ENCODE data around the gene SLC6A18. TPM values are rescaled to one million over a fixed set of nuclear protein-coding genes. Genes with fewer than 3 reads are reported as not detected.

SLC6A18 gene
- total RNA-seq, 4 donors from 2014 or later: not detected

DNA sequence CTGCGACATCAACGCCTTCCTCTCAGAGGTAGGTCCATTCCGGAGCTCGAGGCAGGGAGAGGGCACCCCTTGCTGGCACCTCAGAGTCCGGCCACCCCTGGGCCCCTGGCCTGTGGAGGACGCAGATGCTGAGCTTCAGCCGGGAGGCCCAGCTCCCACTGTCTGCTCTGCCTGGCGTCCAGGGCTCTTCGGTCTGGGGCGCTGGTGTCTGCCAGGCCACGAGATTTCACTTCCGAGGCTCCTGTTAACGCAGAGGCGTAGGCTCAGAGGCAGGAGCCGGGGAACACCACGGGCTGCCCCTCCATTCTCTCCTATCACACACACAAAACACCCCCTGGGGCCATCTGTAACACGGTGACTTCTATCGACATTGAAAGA is 8.3 kb upstream of the SLC6A18 start:
- DNase-seq: no peak
- TF ChIP-seq, protein P1, sequence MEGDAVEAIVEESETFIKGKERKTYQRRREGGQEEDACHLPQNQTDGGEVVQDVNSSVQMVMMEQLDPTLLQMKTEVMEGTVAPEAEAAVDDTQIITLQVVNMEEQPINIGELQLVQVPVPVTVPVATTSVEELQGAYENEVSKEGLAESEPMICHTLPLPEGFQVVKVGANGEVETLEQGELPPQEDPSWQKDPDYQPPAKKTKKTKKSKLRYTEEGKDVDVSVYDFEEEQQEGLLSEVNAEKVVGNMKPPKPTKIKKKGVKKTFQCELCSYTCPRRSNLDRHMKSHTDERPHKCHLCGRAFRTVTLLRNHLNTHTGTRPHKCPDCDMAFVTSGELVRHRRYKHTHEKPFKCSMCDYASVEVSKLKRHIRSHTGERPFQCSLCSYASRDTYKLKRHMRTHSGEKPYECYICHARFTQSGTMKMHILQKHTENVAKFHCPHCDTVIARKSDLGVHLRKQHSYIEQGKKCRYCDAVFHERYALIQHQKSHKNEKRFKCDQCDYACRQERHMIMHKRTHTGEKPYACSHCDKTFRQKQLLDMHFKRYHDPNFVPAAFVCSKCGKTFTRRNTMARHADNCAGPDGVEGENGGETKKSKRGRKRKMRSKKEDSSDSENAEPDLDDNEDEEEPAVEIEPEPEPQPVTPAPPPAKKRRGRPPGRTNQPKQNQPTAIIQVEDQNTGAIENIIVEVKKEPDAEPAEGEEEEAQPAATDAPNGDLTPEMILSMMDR (IDR thresholded peaks at IDR 0.05): no peak
- no peak for TF ChIP-seq POLR2A (IDR thresholded peaks at IDR 0.05)
- no peaks in the 10 kb centered on the region for H3K36me3 ChIP-seq
- H3K4me3 ChIP-seq: no peak overlapping the region
- peaks cover 0 to 3% (median 0%) of the 10 kb centered on the region in 3 donors for H3K9me3 ChIP-seq
- WGBS, 2 donors: 51 to 81% methylated on average over 3 to 8 of the region's 18 CpGs
- no peak overlapping the region for H3K27ac ChIP-seq
- H3K27me3 ChIP-seq: peaks cover 0 to 43% (median 0%) of the 10 kb centered on the region in 4 donors
- intact Hi-C loops (cut with DNase I): no loop called here
- no peaks in the 10 kb centered on the region for H3K4me1 ChIP-seq

DNA sequence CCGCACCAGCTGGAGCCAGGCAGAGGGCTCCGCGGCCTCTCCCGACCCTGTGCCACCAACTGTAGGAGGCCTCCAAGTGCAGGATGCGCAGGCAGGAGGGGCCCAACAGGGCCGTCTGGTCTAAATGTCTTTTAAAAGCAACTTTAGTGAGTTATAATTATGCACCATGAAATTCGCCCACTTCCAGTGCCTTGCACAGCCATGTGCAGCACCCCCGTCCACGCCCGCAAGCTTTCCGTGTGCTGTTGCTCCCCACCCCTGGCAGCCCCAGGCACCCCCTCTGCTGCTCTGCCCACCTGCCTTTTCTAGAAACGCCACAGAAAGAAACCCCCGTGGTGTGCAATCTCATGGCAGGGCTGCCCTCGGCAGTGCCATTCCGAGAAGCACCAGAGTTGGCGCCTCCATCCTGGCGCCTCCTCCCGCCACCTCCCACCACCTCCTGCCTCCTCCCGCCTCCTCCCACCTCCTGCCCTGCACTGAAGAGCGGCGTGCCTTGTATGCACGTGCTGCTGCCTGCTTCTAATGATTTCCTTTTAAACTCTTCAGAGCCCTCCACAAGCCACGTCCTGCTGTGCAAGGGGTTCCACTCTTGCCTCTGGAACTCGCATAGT is 7.5 kb upstream of the SLC6A18 start:
- TF ChIP-seq, protein P1 (IDR thresholded peaks at IDR 0.05): no peak
- no peak for TF ChIP-seq POLR2A (IDR thresholded peaks at IDR 0.05)
- Histone ChIP-seq H3K4me3 (no peak overlapping the region), H3K9me3 (peaks cover 0 to 3% (median 0%) of the 10 kb centered on the region in 3 donors), H3K36me3 (no peaks in the 10 kb centered on the region), H3K27me3 (peaks cover 0 to 43% (median 0%) of the 10 kb centered on the region in 4 donors), H3K27ac (no peak overlapping the region), H3K4me1 (no peaks in the 10 kb centered on the region)
- DNase-seq: no peak
- WGBS, 2 donors: 43 to 70% methylated on average over 6 to 18 of the region's 24 CpGs
- intact Hi-C loops (cut with DNase I): no loop called here

DNA sequence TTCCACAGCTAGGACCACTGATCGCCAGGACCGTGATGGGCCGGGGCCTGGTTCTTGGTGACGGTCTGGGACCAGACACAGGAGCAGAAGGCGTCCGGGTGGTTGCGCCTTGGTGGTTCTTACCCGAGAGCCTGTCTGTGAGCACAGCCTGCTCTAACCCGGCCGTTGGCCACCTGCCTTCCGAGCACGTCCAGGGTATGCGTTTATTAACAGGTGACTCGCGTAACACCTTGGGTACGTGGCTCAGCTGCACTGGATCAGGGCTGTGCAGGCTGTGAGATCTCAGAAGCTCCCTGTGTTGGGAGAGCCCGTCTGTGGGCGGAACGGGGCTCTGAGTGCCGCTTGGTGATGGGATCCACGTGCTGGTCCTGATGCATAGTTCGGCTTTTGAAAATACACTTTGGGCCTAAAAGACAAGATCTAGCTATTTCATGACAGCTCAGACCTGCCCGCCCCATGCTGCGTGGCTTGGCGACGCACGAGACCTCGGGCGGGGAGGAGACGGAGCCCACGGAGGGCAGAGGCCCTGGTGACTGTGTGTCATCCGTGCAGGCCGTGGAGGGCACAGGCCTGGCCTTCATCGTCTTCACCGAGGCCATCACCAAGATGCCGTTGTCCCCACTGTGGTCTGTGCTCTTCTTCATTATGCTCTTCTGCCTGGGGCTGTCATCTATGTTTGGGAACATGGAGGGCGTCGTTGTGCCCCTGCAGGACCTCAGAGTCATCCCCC is 6.7 kb upstream of the SLC6A18 start:
- peaks cover 0 to 43% (median 0%) of the 10 kb centered on the region in 4 donors for H3K27me3 ChIP-seq
- no peak for DNase-seq
- H3K9me3 ChIP-seq: peaks cover 0 to 3% (median 0%) of the 10 kb centered on the region in 3 donors
- H3K4me1 ChIP-seq: no peaks in the 10 kb centered on the region
- WGBS, 2 donors: 73 to 89% methylated on average over 7 to 23 of the region's 38 CpGs
- no peaks in the 10 kb centered on the region for H3K36me3 ChIP-seq
- no peak overlapping the region for H3K4me3 ChIP-seq
- intact Hi-C loops (cut with DNase I): no loop called here
- TF ChIP-seq POLR2A (IDR thresholded peaks at IDR 0.05): no peak
- TF ChIP-seq, protein P1 (IDR thresholded peaks at IDR 0.05): no peak
- H3K27ac ChIP-seq: no peak overlapping the region

DNA sequence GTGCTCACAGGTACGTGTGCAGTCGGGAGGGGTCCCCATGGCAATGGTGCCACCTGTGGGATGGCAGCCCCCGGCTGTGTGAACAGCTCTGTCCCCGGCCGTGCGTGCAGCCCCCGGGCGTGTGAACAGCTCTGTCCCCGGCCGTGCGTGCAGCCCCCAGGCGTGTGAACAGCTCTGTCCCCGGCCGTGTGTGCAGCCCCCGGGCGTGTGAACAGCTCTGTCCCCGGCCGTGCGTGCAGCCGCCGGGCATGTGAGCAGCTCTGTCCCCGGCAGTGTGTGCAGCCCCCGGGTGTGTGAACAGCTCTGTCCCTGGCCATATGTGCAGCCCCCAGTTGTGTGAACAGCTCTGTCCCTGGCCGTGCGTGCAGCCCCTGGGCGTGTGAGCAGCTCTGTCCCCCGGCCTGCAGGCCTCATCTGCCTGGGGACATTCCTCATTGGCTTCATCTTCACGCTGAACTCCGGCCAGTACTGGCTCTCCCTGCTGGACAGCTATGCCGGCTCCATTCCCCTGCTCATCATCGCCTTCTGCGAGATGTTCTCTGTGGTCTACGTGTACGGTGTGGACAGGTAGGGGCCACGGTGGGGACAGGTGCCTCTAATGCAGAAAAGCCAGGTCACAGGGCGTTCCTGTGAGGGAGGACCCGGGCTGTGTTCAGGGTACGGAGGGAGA is 5.9 kb upstream of the SLC6A18 start:
- TF ChIP-seq, protein P1 (IDR thresholded peaks at IDR 0.05): no peak
- no peak for TF ChIP-seq POLR2A (IDR thresholded peaks at IDR 0.05)
- Histone ChIP-seq H3K4me3 (no peak overlapping the region), H3K27ac (no peak overlapping the region), H3K9me3 (peaks cover 0 to 3% (median 0%) of the 10 kb centered on the region in 3 donors), H3K27me3 (peaks cover 0 to 44% (median 0%) of the 10 kb centered on the region in 4 donors), H3K4me1 (no peaks in the 10 kb centered on the region), H3K36me3 (no peaks in the 10 kb centered on the region)
- 80% methylated on average over 2 of the region's 38 CpGs; no CpG with 5 or more reads in 1 of the 2 donors for WGBS, 2 donors
- intact Hi-C loops (cut with DNase I): no loop called here
- no peak for DNase-seq

DNA sequence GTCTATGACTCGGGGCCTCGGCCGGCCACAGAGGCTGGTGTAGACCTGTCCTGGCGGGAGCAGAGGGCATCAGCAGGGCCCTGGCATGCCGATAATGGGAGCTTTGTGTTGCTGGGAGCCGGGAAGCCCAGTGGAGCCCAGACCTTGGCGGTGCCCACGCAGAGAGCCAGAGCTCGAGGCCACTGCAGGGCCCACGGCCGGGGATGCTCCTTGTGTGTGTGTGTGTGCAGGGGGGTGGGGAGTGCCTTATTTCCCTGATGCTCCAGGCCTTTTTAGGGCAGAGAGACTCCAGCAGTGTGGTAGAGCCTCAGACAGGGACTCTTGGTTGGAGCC is 5.4 kb upstream of the SLC6A18 start:
- Histone ChIP-seq H3K4me3 (no peak overlapping the region), H3K27me3 (peaks cover 0 to 49% (median 0%) of the 10 kb centered on the region in 4 donors), H3K9me3 (peaks cover 0 to 3% (median 0%) of the 10 kb centered on the region in 3 donors), H3K27ac (no peak overlapping the region), H3K36me3 (no peaks in the 10 kb centered on the region), H3K4me1 (no peaks in the 10 kb centered on the region)
- intact Hi-C loops (cut with DNase I): no loop called here
- DNase-seq: no peak
- TF ChIP-seq POLR2A (IDR thresholded peaks at IDR 0.05): no peak
- TF ChIP-seq, protein P1 (IDR thresholded peaks at IDR 0.05): no peak
- 90% methylated on average over 2 of the region's 11 CpGs; no CpG with 5 or more reads in 1 of the 2 donors for WGBS, 2 donors

All from esophagus squamous epithelium (tissue), 5 donors.